Neural progenitor cell (in vitro differentiated cells): ENCODE data around the gene MPP4.

ENCODE experiments used
- EZH2 ChIP-seq: fragments of 200-600 bp; sonication (generic); IDR thresholded peaks from 2 replicates; pipeline ENCODE4 v1.6.1; 2017; ENCODE audit warnings: antibody characterized with exemption, mild to moderate bottlenecking, moderate library complexity
- EZH2phosphoT487 ChIP-seq: fragments of 200-600 bp; sonication (generic); IDR thresholded peaks from 2 replicates; pipeline ENCODE4 v1.6.1; 2017; ENCODE audit warnings: antibody characterized with exemption
- TF ChIP-seq, protein P1 (sequence below): fragments of 200-600 bp; sonication (generic); IDR thresholded peaks from 2 replicates; pipeline ENCODE4 v1.5.1; 2017; ENCODE audit warnings: antibody characterized with exemption, mild to moderate bottlenecking

GRCh38 chr2:201715459-201715858 is 17.0 kb upstream of the MPP4 start:
- TF ChIP-seq, protein P1, sequence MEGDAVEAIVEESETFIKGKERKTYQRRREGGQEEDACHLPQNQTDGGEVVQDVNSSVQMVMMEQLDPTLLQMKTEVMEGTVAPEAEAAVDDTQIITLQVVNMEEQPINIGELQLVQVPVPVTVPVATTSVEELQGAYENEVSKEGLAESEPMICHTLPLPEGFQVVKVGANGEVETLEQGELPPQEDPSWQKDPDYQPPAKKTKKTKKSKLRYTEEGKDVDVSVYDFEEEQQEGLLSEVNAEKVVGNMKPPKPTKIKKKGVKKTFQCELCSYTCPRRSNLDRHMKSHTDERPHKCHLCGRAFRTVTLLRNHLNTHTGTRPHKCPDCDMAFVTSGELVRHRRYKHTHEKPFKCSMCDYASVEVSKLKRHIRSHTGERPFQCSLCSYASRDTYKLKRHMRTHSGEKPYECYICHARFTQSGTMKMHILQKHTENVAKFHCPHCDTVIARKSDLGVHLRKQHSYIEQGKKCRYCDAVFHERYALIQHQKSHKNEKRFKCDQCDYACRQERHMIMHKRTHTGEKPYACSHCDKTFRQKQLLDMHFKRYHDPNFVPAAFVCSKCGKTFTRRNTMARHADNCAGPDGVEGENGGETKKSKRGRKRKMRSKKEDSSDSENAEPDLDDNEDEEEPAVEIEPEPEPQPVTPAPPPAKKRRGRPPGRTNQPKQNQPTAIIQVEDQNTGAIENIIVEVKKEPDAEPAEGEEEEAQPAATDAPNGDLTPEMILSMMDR, result no peak
- TF ChIP-seq EZH2 (no peak), EZH2phosphoT487 (no peak)
